GM12865 (cell line): ENCODE measurements around the gene TMEM147.
A peak's percentile ranks its signal among the peaks of the same experiment; 100 is the strongest.

Experiments used
- DNase-seq: peaks from one replicate; pipeline ENCODE4 v3.0.0; 2010; ENCODE audit warnings: low read depth
- H3K4me3 ChIP-seq: 2 replicates; pipeline ENCODE4 v1.5.1; 2011; ENCODE audit warnings: mild to moderate bottlenecking, low read depth, low read length, control low read depth
- CTCF ChIP-seq: IDR thresholded peaks from 2 replicates; pipeline ENCODE4 v1.5.1; 2011; ENCODE audit warnings: low read length, control low read depth, low read depth, inconsistent platforms; ENCODE audit not compliant: insufficient read depth; ENCODE audit errors: missing control alignments

TMEM147 gene

GRCh38 chr19:35539314-35539713 lies 6.1 kb upstream of the TMEM147 start:
- H3K4me3 ChIP-seq: no peak overlapping the region
- TF ChIP-seq CTCF: no peak
- DNase-seq: no peak

GRCh38 chr19:35539850-35540249 lies 5.6 kb upstream of the TMEM147 start:
- H3K4me3 ChIP-seq: no peak overlapping the region
- no peak for TF ChIP-seq CTCF
- DNase-seq: no peak

GRCh38 chr19:35540356-35540927 lies 5.0 kb upstream of the TMEM147 start:
- H3K4me3 ChIP-seq: no peak overlapping the region
- no peak for DNase-seq
- no peak for TF ChIP-seq CTCF

- TF ChIP-seq CTCF: no peak
- H3K4me3 ChIP-seq: no peak overlapping the region
- no peak for DNase-seq
These were observed 3.2 kb upstream of the TMEM147 start for GRCh38 chr19:35542209-35542608.

GRCh38 chr19:35543280-35544109 lies 1.9 kb upstream of the TMEM147 start:
- TF ChIP-seq CTCF: no peak
- no peak for DNase-seq
- H3K4me3 ChIP-seq: no peak overlapping the region

- no peak for TF ChIP-seq CTCF
- no peak for DNase-seq
- H3K4me3 ChIP-seq: peak overlapping the region; percentile 85
These were observed 1.2 kb upstream of the TMEM147 start for GRCh38 chr19:35544110-35544802.
